H1 (cell line): ENCODE measurements around the gene CLDN24. TPM values are rescaled to one million over a fixed set of nuclear protein-coding genes. Genes with fewer than 3 reads are reported as not detected.

Experiments
- CTCF ChIA-PET: fragments of 300-600 bp; sonication (Branson Sonifier 250); formaldehyde crosslinking; loops from one replicate; lab custom pipeline; 2021; ENCODE audit not compliant: partially characterized antibody; lab: Charles Lee
- POLR2A ChIA-PET: fragments of 300-600 bp; sonication (Branson Sonifier 250); formaldehyde crosslinking; loops from one replicate; lab custom pipeline; 2021; ENCODE audit warnings: inconsistent platforms; ENCODE audit not compliant: partially characterized antibody; lab: Charles Lee
- DNase-seq, 2 experiments: peaks; one replicate each; pipeline versions ENCODE4 v3.0.0 to v3.0.0-alpha.2; 2010 to 2022; ENCODE audit warnings: low spot score in 2 of 2, low read depth in 1 of 2, mixed read lengths in 1 of 2
- FAIRE-seq: peaks from 2 replicates; lab custom pipeline; 2011; peaks lifted over from hg19 to GRCh38; lab: Jason Lieb, UNC
- H2AFZ ChIP-seq: 2 replicates; pipeline ENCODE4 v1.8.1; 2012; ENCODE audit warnings: low read length, inconsistent platforms
- H2AK5ac ChIP-seq: 2 replicates; pipeline ENCODE4 v1.6.1; 2013; ENCODE audit warnings: low read depth, low read length
- H2BK120ac ChIP-seq: replicated peaks from 2 replicates; pipeline ENCODE3; 2013; ENCODE audit warnings: low read depth, low read length, inconsistent platforms
- H2BK12ac ChIP-seq: 2 replicates; pipeline ENCODE4 v1.6.1; 2013; ENCODE audit warnings: low read depth, low read length
- H2BK15ac ChIP-seq: 2 replicates; pipeline ENCODE4 v1.6.1; 2013; ENCODE audit warnings: low read length
- H2BK20ac ChIP-seq: 2 replicates; pipeline ENCODE4 v1.6.1; 2013; ENCODE audit warnings: low read length
- H2BK5ac ChIP-seq: 2 replicates; pipeline ENCODE4 v1.6.1; 2013; ENCODE audit warnings: low read depth, low read length
- H3K14ac ChIP-seq: 2 replicates; pipeline ENCODE4 v1.6.1; 2013; ENCODE audit warnings: inconsistent platforms; ENCODE audit not compliant: insufficient read length
- H3K18ac ChIP-seq: 2 replicates; pipeline ENCODE4 v1.6.1; 2013; ENCODE audit warnings: low read length; ENCODE audit errors: extremely low read depth
- H3K23ac ChIP-seq: 2 replicates; pipeline ENCODE4 v1.6.1; 2013; ENCODE audit warnings: inconsistent platforms; ENCODE audit not compliant: insufficient read length
- H3K23me2 ChIP-seq: 2 replicates; pipeline ENCODE4 v1.6.1; 2013; ENCODE audit warnings: low read depth, low read length
- H3K27ac ChIP-seq: 2 replicates; pipeline ENCODE4 v1.6.1; 2011; ENCODE audit warnings: low read depth, low read length, inconsistent platforms
- H3K27me3 ChIP-seq, 4 experiments: replicated peaks in 1 of 4; 1 replicate in 1 of 4; 2 replicates in 3 of 4; pipeline versions ENCODE4 v1.6.1 to v1.8.1; 2011 to 2013; ENCODE audit warnings: low read length in 3 of 4, mild to moderate bottlenecking in 3 of 4, inconsistent platforms in 2 of 4, mixed read lengths in 2 of 4, moderate library complexity in 1 of 4; ENCODE audit not compliant: control insufficient read depth in 3 of 4, insufficient read depth in 3 of 4; ENCODE audit errors: extremely low read depth in 1 of 4
- H3K36me3 ChIP-seq, 4 experiments: 2 replicates each; pipeline versions ENCODE4 v1.6.1 to v1.8.1; 2011 to 2013; ENCODE audit warnings: mild to moderate bottlenecking in 4 of 4, low read length in 3 of 4, moderate library complexity in 2 of 4, control low read depth in 1 of 4, inconsistent platforms in 1 of 4; ENCODE audit not compliant: insufficient read depth in 4 of 4, control insufficient read depth in 2 of 4
- H3K4ac ChIP-seq: replicated peaks from 2 replicates; pipeline ENCODE3; 2013; ENCODE audit warnings: low read length, low read depth, mixed read lengths, inconsistent platforms; ENCODE audit not compliant: insufficient read length
- H3K4me1 ChIP-seq, 4 experiments: replicated peaks in 1 of 4; 1 replicate in 1 of 4; 2 replicates in 3 of 4; pipeline versions ENCODE4 v1.6.1 to v1.8.1; 2011 to 2013; ENCODE audit warnings: low read length in 3 of 4, inconsistent platforms in 2 of 4, mixed read lengths in 1 of 4; ENCODE audit not compliant: insufficient read depth in 4 of 4, control insufficient read depth in 3 of 4
- H3K4me2 ChIP-seq, 2 experiments: 2 replicates each; pipeline versions ENCODE4 v1.6.1 to v1.8.1; 2011 to 2013; ENCODE audit warnings: low read depth in 2 of 2, low read length in 2 of 2, control low read depth in 1 of 2, inconsistent platforms in 1 of 2, mild to moderate bottlenecking in 1 of 2; ENCODE audit not compliant: insufficient read depth in 1 of 2
- H3K4me3 ChIP-seq, 4 experiments: fragments of 200-600, 300-600 bp in 1 of 4; sonication (generic), shearing (Covaris generic), sonication (Bioruptor Twin) in 1 of 4; 2 replicates each; pipeline versions ENCODE4 v1.5.1 to v1.8.1; 2011 to 2016; ENCODE audit warnings: low read length in 4 of 4, low read depth in 3 of 4, control low read depth in 2 of 4, inconsistent platforms in 2 of 4, mild to moderate bottlenecking in 2 of 4, mixed read lengths in 1 of 4, moderate library complexity in 1 of 4; ENCODE audit not compliant: insufficient read depth in 2 of 4; ENCODE audit errors: extremely low read depth in 1 of 4
- H3K56ac ChIP-seq: replicated peaks from 2 replicates; pipeline ENCODE3; 2013; ENCODE audit warnings: low read depth, mild to moderate bottlenecking, mixed read lengths, low read length, inconsistent platforms; ENCODE audit not compliant: insufficient read length
- H3K79me1 ChIP-seq: 2 replicates; pipeline ENCODE4 v1.6.1; 2013; ENCODE audit warnings: low read depth, low read length, control low read depth
- H3K79me2 ChIP-seq, 2 experiments: 2 replicates each; pipeline versions ENCODE4 v1.6.1 to v1.8.1; 2012 to 2013; ENCODE audit warnings: low read length in 2 of 2, mild to moderate bottlenecking in 2 of 2, inconsistent platforms in 1 of 2; ENCODE audit not compliant: insufficient read depth in 2 of 2, control insufficient read depth in 1 of 2
- H3K9ac ChIP-seq, 4 experiments: replicated peaks in 1 of 4; 1 replicate in 1 of 4; 2 replicates in 3 of 4; pipeline versions ENCODE4 v1.6.1 to v1.8.1; 2011 to 2013; ENCODE audit warnings: low read depth in 3 of 4, low read length in 3 of 4, control low read depth in 2 of 4, mild to moderate bottlenecking in 2 of 4, moderate library complexity in 2 of 4, inconsistent platforms in 1 of 4; ENCODE audit errors: extremely low read depth in 1 of 4
- H3K9me3 ChIP-seq, 2 experiments: 2 replicates each; pipeline versions ENCODE4 v1.6.1 to v1.8.1; 2012 to 2013; ENCODE audit warnings: mild to moderate bottlenecking in 2 of 2, moderate library complexity in 2 of 2, control low read depth in 1 of 2, inconsistent platforms in 1 of 2, low read depth in 1 of 2, low read length in 1 of 2, mixed read lengths in 1 of 2; ENCODE audit not compliant: insufficient read depth in 2 of 2
- H4K20me1 ChIP-seq, 2 experiments: replicated peaks in 1 of 2; 2 replicates each; pipeline versions ENCODE3 to v1.8.1; 2011 to 2013; ENCODE audit warnings: inconsistent platforms in 2 of 2, low read length in 2 of 2, mild to moderate bottlenecking in 1 of 2; ENCODE audit not compliant: insufficient read depth in 2 of 2, control insufficient read depth in 1 of 2
- H4K5ac ChIP-seq: 2 replicates; pipeline ENCODE4 v1.6.1; 2013; ENCODE audit warnings: low read length, low read depth, mixed read lengths, inconsistent platforms; ENCODE audit not compliant: insufficient read length
- H4K8ac ChIP-seq: 2 replicates; pipeline ENCODE4 v1.8.0; 2013; ENCODE audit warnings: mild to moderate bottlenecking, moderate library complexity, low read length, inconsistent platforms; ENCODE audit not compliant: insufficient read depth; ENCODE audit errors: extremely low read depth
- H4K91ac ChIP-seq: replicated peaks from 2 replicates; pipeline ENCODE3; 2013; ENCODE audit warnings: low read length, mixed read lengths, inconsistent platforms; ENCODE audit not compliant: insufficient read length
- CTBP2 ChIP-seq: IDR thresholded peaks from 2 replicates; pipeline ENCODE4 v1.7.0; 2011; ENCODE audit warnings: borderline replicate concordance, mild to moderate bottlenecking, moderate library complexity, mixed read lengths, low read length; ENCODE audit not compliant: insufficient read depth, insufficient read length
- EGR1 ChIP-seq: IDR thresholded peaks from 2 replicates; pipeline ENCODE4 v1.6.1; 2011; ENCODE audit warnings: low read depth, low read length, borderline replicate concordance
- HDAC6 ChIP-seq: IDR thresholded peaks from one replicate; pipeline ENCODE4 v1.7.1; 2012; ENCODE audit warnings: low read depth, mild to moderate bottlenecking, inconsistent platforms, low read length, moderate library complexity
- KDM1A ChIP-seq: fragments of 200-600, 300-600 bp; sonication (generic); IDR thresholded peaks from 2 replicates; pipeline ENCODE4 v1.7.1; 2016; ENCODE audit warnings: mild to moderate bottlenecking, low read length, borderline replicate concordance
- SIN3A ChIP-seq, 2 experiments: IDR thresholded peaks in 1 of 2; conservative IDR thresholded peaks in 1 of 2; 2 replicates each; pipeline ENCODE4 v1.6.1; 2011 to 2012; ENCODE audit warnings: low read length in 2 of 2, improper control_type of control experiment in 1 of 2, low read depth in 1 of 2, mild to moderate bottlenecking in 1 of 2
- SRF ChIP-seq: IDR thresholded peaks from 2 replicates; pipeline ENCODE4 v1.6.1; 2011; ENCODE audit warnings: mild to moderate bottlenecking, low read depth, low read length, moderate library complexity
- TBP ChIP-seq: IDR thresholded peaks from 2 replicates; pipeline ENCODE4 v1.6.1; 2011; ENCODE audit warnings: low read depth, low read length, improper control_type of control experiment
- WGBS, 2 experiments: shearing (Covaris generic) in 1 of 2; methylation state at CpG; one replicate each; pipeline versions ENCODE4 v1.1.6 to v1.1.7; 2013 to 2015; ENCODE audit warnings: low lambda C conversion rate in 2 of 2, mixed read lengths in 2 of 2, inconsistent platforms in 1 of 2, low coverage in 1 of 2, missing lambda C conversion rate in 1 of 2; ENCODE audit not compliant: insufficient replicate concordance in 2 of 2, insufficient coverage in 1 of 2, insufficient read length in 1 of 2; ENCODE audit errors: extremely low coverage in 1 of 2, missing lambda C conversion rate in 1 of 2; 5-methylcytosine and 5-hydroxymethylcytosine counted together
- polyA plus RNA-seq, 7 experiments: library from polyadenylated mRNA; depleted of rRNA in 3 of 7; stranded (reverse) in 5 of 7; unstranded in 2 of 7; fragments of >200 nt in 5 of 7; fragments of 200-250 nt in 2 of 7; gene quantifications; 1 replicate in 5 of 7; 2 replicates in 1 of 7; 4 replicates in 1 of 7; pipeline versions ENCODE4 v1.2.1 to v1.2.3, GENCODE V29; 2011 to 2013; ENCODE audit warnings: missing spikeins in 2 of 7, mixed read lengths in 2 of 7
- total RNA-seq: library from RNA; stranded (reverse); fragmentation: NEBNext Ultra II Directional; extraction: Animal tissue kit (Norgen Biotek cat#: 25700); gene quantifications from 2 replicates; pipeline ENCODE4 v1.2.1, GENCODE V29; 2021

Gene CLDN24
- total and polyA plus RNA-seq, 2 of the 8 experiments (the other 6 are each of a cell fraction or from before 2014, with no cell fraction given) = not detected

DNA sequence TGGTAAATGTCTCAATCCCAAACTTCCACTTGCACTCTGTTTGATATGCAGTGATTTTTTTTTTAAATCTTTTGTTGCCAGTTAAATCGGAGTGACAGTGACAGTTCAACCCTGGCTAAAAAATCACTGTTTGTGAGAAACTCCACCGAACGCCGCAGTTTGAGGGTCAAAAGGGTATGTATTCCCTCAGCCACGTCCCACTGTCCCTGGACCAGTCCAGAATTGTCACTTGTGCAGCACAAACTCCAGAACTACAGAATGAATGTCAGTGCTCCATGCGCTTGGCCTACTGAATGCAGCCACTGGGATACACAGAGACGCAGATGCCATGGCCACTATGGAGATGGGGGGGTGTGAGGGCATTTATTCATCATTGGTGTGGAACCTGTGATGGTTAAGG is 36.3 kb downstream of the CLDN24 start:
- H4K91ac ChIP-seq = no peak overlapping the region
- H3K4me2 ChIP-seq = no peak overlapping the region
- DNase-seq (no peak), FAIRE-seq (no peak)
- no peak overlapping the region for H3K56ac ChIP-seq
- peaks cover 1 to 11% of the 10 kb centered on the region in 2 experiments for H4K20me1 ChIP-seq
- ChIA-PET CTCF (no interaction called here), POLR2A (no interaction called here)
- H3K14ac ChIP-seq = no peak overlapping the region
- H3K23me2 ChIP-seq = no peaks in the 10 kb centered on the region
- no peak overlapping the region for H2AK5ac ChIP-seq
- no peak overlapping the region for H2BK5ac ChIP-seq
- TF ChIP-seq EGR1 (no peak), KDM1A (no peak), SIN3A (conservative IDR thresholded peaks at IDR 0.05 in 1 of 2, IDR thresholded peaks at IDR 0.05 in 1 of 2; ENCODE audit: low read depth in 1 of 2, low read length in 2 of 2) (no peak), HDAC6 (no peak), TBP (no peak), SRF (no peak), CTBP2 (no peak)
- no peak overlapping the region for H3K9ac ChIP-seq
- 93% methylated on average over 7 of the region's 7 CpGs; no CpG with 5 or more reads in 1 of the 2 experiments for WGBS, 2 experiments
- no peak overlapping the region for H4K5ac ChIP-seq
- H2AFZ ChIP-seq = no peak overlapping the region
- no peak overlapping the region for H2BK15ac ChIP-seq
- H3K79me1 ChIP-seq = no peaks in the 10 kb centered on the region
- H2BK12ac ChIP-seq = no peak overlapping the region
- no peaks in the 10 kb centered on the region for H3K4me1 ChIP-seq
- no peak overlapping the region for H3K18ac ChIP-seq
- peaks cover 32 to 84% (median 57%) of the 10 kb centered on the region in 4 experiments for H3K36me3 ChIP-seq
- H2BK120ac ChIP-seq = no peak overlapping the region
- no peak overlapping the region for H4K8ac ChIP-seq
- H3K9me3 ChIP-seq = no peaks in the 10 kb centered on the region
- no peak overlapping the region for H3K4ac ChIP-seq
- no peak overlapping the region for H3K4me3 ChIP-seq
- no peaks in the 10 kb centered on the region for H3K79me2 ChIP-seq
- no peak overlapping the region for H2BK20ac ChIP-seq
- H3K23ac ChIP-seq = no peak overlapping the region
- H3K27ac ChIP-seq = no peak overlapping the region
- no peaks in the 10 kb centered on the region for H3K27me3 ChIP-seq
